ENCODE results near the gene ASGR2.

DNA sequence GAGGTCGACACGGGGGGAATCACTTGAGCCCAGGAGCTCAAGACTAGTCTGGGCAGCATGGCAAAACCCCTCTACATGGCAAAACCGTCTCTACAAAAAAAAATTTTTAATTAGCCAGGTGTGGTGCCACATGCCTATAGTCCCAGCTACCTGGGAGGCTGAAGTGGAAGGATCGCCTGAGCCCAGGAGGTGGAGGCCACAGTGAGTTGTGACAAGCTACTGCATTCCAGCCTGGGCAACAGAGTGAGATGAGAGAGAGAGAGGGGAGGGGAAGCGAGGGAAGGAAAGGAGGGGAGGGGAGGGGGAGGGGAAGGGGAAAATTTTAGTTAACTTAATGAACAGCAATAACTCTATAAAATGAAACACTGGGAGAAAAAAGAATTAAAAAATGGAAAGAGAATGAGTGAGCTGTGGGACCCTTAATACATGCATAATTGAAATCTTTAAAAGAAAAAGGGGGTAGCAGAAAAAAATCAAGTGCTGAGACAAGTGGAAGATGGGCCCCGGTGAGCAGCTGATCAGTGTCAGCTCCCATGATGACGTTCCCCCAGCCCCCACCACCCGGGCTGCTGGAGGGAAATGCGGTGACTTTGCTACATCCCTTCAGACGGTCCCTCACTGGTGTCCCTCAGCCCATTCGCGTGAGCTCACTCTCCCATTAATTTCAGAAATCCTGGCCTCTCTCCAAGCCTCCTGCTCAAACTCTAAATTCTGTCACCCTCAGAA lies 2.7 kb downstream of the ASGR2 start:
- TF ChIP-seq, protein P1, sequence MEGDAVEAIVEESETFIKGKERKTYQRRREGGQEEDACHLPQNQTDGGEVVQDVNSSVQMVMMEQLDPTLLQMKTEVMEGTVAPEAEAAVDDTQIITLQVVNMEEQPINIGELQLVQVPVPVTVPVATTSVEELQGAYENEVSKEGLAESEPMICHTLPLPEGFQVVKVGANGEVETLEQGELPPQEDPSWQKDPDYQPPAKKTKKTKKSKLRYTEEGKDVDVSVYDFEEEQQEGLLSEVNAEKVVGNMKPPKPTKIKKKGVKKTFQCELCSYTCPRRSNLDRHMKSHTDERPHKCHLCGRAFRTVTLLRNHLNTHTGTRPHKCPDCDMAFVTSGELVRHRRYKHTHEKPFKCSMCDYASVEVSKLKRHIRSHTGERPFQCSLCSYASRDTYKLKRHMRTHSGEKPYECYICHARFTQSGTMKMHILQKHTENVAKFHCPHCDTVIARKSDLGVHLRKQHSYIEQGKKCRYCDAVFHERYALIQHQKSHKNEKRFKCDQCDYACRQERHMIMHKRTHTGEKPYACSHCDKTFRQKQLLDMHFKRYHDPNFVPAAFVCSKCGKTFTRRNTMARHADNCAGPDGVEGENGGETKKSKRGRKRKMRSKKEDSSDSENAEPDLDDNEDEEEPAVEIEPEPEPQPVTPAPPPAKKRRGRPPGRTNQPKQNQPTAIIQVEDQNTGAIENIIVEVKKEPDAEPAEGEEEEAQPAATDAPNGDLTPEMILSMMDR (conservative IDR thresholded peaks at IDR 0.05; ENCODE audit: low read length), result no peak
- no peak for TF ChIP-seq EZH2phosphoT487 (IDR thresholded peaks at IDR 0.05; ENCODE audit: borderline replicate concordance, low read depth, low read length)
